Smooth muscle cell (in vitro differentiated cells): ENCODE measurements around the gene FHOD1. TPM values are rescaled to one million over a fixed set of nuclear protein-coding genes. Genes with fewer than 3 reads are reported as not detected.

ENCODE experiments used
- DNase-seq: peaks from one replicate; lab custom pipeline; 2025; ENCODE audit not compliant: unreplicated experiment; lab: John Stamatoyannopoulos, UW
- H2AFZ ChIP-seq: fragments of 200-600 bp; sonication (generic); 2 replicates; pipeline ENCODE4 v1.6.0; 2016; ENCODE audit warnings: antibody characterized with exemption, low read depth, mild to moderate bottlenecking
- H3F3A ChIP-seq: fragments of 200-600 bp; sonication (generic); 2 replicates; pipeline ENCODE4 v1.6.0; 2017; ENCODE audit warnings: antibody characterized with exemption, low read depth
- H3K27ac ChIP-seq: fragments of 200-600 bp; sonication (generic); 2 replicates; pipeline ENCODE4 v1.5.1; 2016; ENCODE audit warnings: low read depth, mild to moderate bottlenecking
- H3K27me3 ChIP-seq: fragments of 200-600 bp; sonication (generic); 2 replicates; pipeline ENCODE4 v1.6.1; 2016; ENCODE audit warnings: low read depth, mild to moderate bottlenecking
- H3K36me3 ChIP-seq: fragments of 200-600 bp; sonication (generic); 2 replicates; pipeline ENCODE4 v1.5.1; 2016; ENCODE audit warnings: low read depth
- H3K4me1 ChIP-seq: fragments of 200-600 bp; sonication (generic); 2 replicates; pipeline ENCODE4 v1.5.1; 2016; ENCODE audit warnings: low read depth
- H3K4me2 ChIP-seq: fragments of 200-600 bp; sonication (generic); 2 replicates; pipeline ENCODE4 v1.6.0; 2016; ENCODE audit warnings: mild to moderate bottlenecking
- H3K4me3 ChIP-seq: fragments of 200-600 bp; sonication (generic); 2 replicates; pipeline ENCODE4 v1.5.1; 2016; ENCODE audit warnings: mild to moderate bottlenecking
- H3K79me2 ChIP-seq: fragments of 200-600 bp; sonication (generic); 2 replicates; pipeline ENCODE4 v1.6.0; 2016; ENCODE audit warnings: low read depth, mild to moderate bottlenecking
- H3K9ac ChIP-seq: fragments of 200-600 bp; sonication (generic); 2 replicates; pipeline ENCODE4 v1.6.0; 2016; ENCODE audit warnings: low read depth
- H3K9me3 ChIP-seq: fragments of 200-600 bp; sonication (generic); replicated peaks from 2 replicates; pipeline ENCODE4 v1.5.1; 2016; ENCODE audit warnings: low read depth
- H4K20me1 ChIP-seq: fragments of 200-600 bp; sonication (generic); 2 replicates; pipeline ENCODE4 v1.6.0; 2016; ENCODE audit warnings: low read depth
- CTCF ChIP-seq: fragments of 200-600 bp; sonication (generic); IDR thresholded peaks from 2 replicates; pipeline ENCODE4 v1.5.1; 2017; ENCODE audit warnings: borderline replicate concordance, mild to moderate bottlenecking, antibody characterized with exemption; ENCODE audit not compliant: insufficient read depth, poor library complexity, severe bottlenecking
- WGBS: methylation state at CpG from one replicate; pipeline ENCODE4 v1.1.7; 2016; ENCODE audit warnings: low lambda C conversion rate; 5-methylcytosine and 5-hydroxymethylcytosine counted together
- polyA plus RNA-seq: library from polyadenylated mRNA; unstranded; fragments of >200 nt; fragmentation: Nextera tagmentation; extraction: Ambion mirVana; gene quantifications from 2 replicates; pipeline ENCODE4 v1.2.1, GENCODE V29; 2016
- total RNA-seq: library from RNA; depleted of rRNA; stranded (reverse); fragments of >200 nt; gene quantifications from 2 replicates; pipeline ENCODE4 v1.2.3, GENCODE V29; 2014

The FHOD1 gene
- total and polyA plus RNA-seq, 2 experiments from 2014 or later: 16.0 to 23.3 TPM

- Histone ChIP-seq H3K4me1 (peaks cover 11% of the 10 kb centered on the region), H3K27me3 (no peaks in the 10 kb centered on the region), H3K4me2 (peak overlapping the region; percentile 75), H3K9me3 (no peaks in the 10 kb centered on the region), H3K36me3 (no peaks in the 10 kb centered on the region), H3K27ac (peak overlapping the region; percentile 98), H4K20me1 (no peaks in the 10 kb centered on the region), H3F3A (peaks cover 10% of the 10 kb centered on the region), H3K9ac (peak overlapping the region; percentile 75), H3K79me2 (no peaks in the 10 kb centered on the region), H2AFZ (peak overlapping the region; percentile 48), H3K4me3 (peak overlapping the region; percentile 47)
- WGBS: 64% methylated on average over 13 of the region's 13 CpGs
- no peak for TF ChIP-seq CTCF
- DNase-seq: no peak
Measured at GRCh38 chr16:67277999-67278772, 30.9 kb upstream of the FHOD1 start.

DNA sequence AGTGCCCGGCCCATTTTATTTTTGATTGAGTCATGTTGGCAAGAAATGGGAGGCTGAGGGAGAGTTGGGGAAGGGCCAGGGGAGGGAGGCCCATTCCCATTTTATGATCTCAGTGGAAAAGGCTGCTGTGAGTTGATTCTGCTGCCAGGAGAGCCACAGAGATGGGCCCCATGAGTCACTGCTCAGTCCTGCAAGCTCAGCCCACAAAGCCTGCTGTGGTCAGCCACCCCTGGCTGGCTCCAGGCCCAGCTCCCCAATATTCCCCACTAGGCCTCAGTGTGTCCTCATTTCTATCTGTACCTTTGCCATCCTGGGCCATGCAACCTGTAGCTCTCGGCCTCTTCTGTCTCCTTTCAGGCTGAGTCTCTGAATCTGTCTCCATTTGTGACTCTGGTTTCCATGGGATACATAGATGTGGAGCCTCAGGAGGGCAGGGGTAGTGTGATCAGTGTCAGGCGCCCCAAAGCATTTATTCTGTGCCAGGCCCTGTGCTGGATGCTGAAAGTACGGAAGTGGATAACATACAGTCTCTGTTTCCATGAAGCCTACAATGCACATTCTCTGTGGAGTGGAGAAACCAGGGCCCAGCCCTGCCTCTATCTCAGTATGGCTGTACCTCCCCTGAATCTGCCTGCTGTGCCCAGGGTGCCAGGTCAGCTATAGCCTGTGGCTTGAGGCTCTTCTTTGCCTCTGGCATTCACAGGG lies 30.2 kb upstream of the FHOD1 start:
- Histone ChIP-seq H3K4me2 (peak overlapping the region; percentile 75), H3K27me3 (no peaks in the 10 kb centered on the region), H3K4me1 (peaks cover 11% of the 10 kb centered on the region), H3K79me2 (no peaks in the 10 kb centered on the region), H3K9me3 (no peaks in the 10 kb centered on the region), H3K4me3 (no peak overlapping the region), H3F3A (peaks cover 10% of the 10 kb centered on the region), H3K9ac (peak overlapping the region; percentile 75), H3K27ac (peak overlapping the region; percentile 98), H3K36me3 (no peaks in the 10 kb centered on the region), H2AFZ (no peak overlapping the region), H4K20me1 (no peaks in the 10 kb centered on the region)
- TF ChIP-seq CTCF: no peak
- WGBS: 44% methylated on average over 4 of the region's 4 CpGs
- peak; percentile 56 for DNase-seq

- Histone ChIP-seq H3K36me3 (no peaks in the 10 kb centered on the region), H3K9me3 (no peaks in the 10 kb centered on the region), H4K20me1 (no peaks in the 10 kb centered on the region), H3K27me3 (no peaks in the 10 kb centered on the region), H3K4me1 (peaks cover 11% of the 10 kb centered on the region), H3K9ac (no peak overlapping the region), H3K27ac (no peak overlapping the region), H3K79me2 (no peaks in the 10 kb centered on the region), H3K4me2 (no peak overlapping the region), H3F3A (peaks cover 10% of the 10 kb centered on the region), H3K4me3 (no peak overlapping the region), H2AFZ (no peak overlapping the region)
- no peak for TF ChIP-seq CTCF
- DNase-seq: no peak
- WGBS: 88% methylated on average over 2 of the region's 2 CpGs
Measured at GRCh38 chr16:67275321-67275720, 28.0 kb upstream of the FHOD1 start.
